Measurements from ENCODE around the gene PCDH15.

The PCDH15 gene

GRCh38 chr10:54131833-54132232 lies 669.2 kb downstream of the PCDH15 start:
- Histone ChIP-seq H3K36me3 (ENCODE audit: control insufficient read depth, insufficient read depth, low read length) (no peaks in the 10 kb centered on the region), H3K27me3 (replicated peaks; ENCODE audit: control insufficient read depth, insufficient read depth, low read length) (no peaks in the 10 kb centered on the region), H3K4me3 (replicated peaks; ENCODE audit: low read depth, low read length) (no peak overlapping the region)
- no peak for DNase-seq (ENCODE audit: extremely low read depth, insufficient read length)
- TF ChIP-seq CTCF (IDR thresholded peaks at IDR 0.05; ENCODE audit: insufficient read depth, low read length, poor library complexity, severe bottlenecking): no peak

- H3K36me3 ChIP-seq (ENCODE audit: control insufficient read depth, insufficient read depth, low read length): no peaks in the 10 kb centered on the region
- TF ChIP-seq CTCF (IDR thresholded peaks at IDR 0.05; ENCODE audit: insufficient read depth, low read length, poor library complexity, severe bottlenecking): no peak
- H3K4me3 ChIP-seq (replicated peaks; ENCODE audit: low read depth, low read length): no peak overlapping the region
- no peak for DNase-seq (ENCODE audit: extremely low read depth, insufficient read length)
- H3K27me3 ChIP-seq (replicated peaks; ENCODE audit: control insufficient read depth, insufficient read depth, low read length): no peaks in the 10 kb centered on the region
These were observed 670.6 kb downstream of the PCDH15 start for GRCh38 chr10:54130394-54130793.

GRCh38 chr10:54125098-54125747 lies 675.8 kb downstream of the PCDH15 start:
- no peak overlapping the region for H3K4me3 ChIP-seq (replicated peaks; ENCODE audit: low read depth, low read length)
- no peak for TF ChIP-seq CTCF (IDR thresholded peaks at IDR 0.05; ENCODE audit: insufficient read depth, low read length, poor library complexity, severe bottlenecking)
- no peaks in the 10 kb centered on the region for H3K36me3 ChIP-seq (ENCODE audit: control insufficient read depth, insufficient read depth, low read length)
- no peaks in the 10 kb centered on the region for H3K27me3 ChIP-seq (replicated peaks; ENCODE audit: control insufficient read depth, insufficient read depth, low read length)
- DNase-seq (ENCODE audit: extremely low read depth, insufficient read length): no peak

GRCh38 chr10:54124209-54124885 lies 676.7 kb downstream of the PCDH15 start:
- DNase-seq (ENCODE audit: extremely low read depth, insufficient read length): no peak
- Histone ChIP-seq H3K36me3 (ENCODE audit: control insufficient read depth, insufficient read depth, low read length) (no peaks in the 10 kb centered on the region), H3K4me3 (replicated peaks; ENCODE audit: low read depth, low read length) (no peak overlapping the region), H3K27me3 (replicated peaks; ENCODE audit: control insufficient read depth, insufficient read depth, low read length) (no peaks in the 10 kb centered on the region)
- TF ChIP-seq CTCF (IDR thresholded peaks at IDR 0.05; ENCODE audit: insufficient read depth, low read length, poor library complexity, severe bottlenecking): no peak

- no peaks in the 10 kb centered on the region for H3K27me3 ChIP-seq (replicated peaks; ENCODE audit: control insufficient read depth, insufficient read depth, low read length)
- no peak for DNase-seq (ENCODE audit: extremely low read depth, insufficient read length)
- H3K36me3 ChIP-seq (ENCODE audit: control insufficient read depth, insufficient read depth, low read length): no peaks in the 10 kb centered on the region
- TF ChIP-seq CTCF (IDR thresholded peaks at IDR 0.05; ENCODE audit: insufficient read depth, low read length, poor library complexity, severe bottlenecking): no peak
- H3K4me3 ChIP-seq (replicated peaks; ENCODE audit: low read depth, low read length): no peak overlapping the region
These were observed 680.2 kb downstream of the PCDH15 start for GRCh38 chr10:54120806-54121205.

Data from GM06990 (cell line).